HG03135 (cell line): ENCODE results near the gene ZNF677.
"Not testable (repeated sequence)": the region's sequence is repeated elsewhere in the genome, so short reads cannot be mapped to it uniquely, and the experiment has no call there.

Experiments used
- ATAC-seq: cut with Tn5 transposase; IDR thresholded peaks from one replicate; pipeline ENCODE4 v1.9.1; 2021; ENCODE audit warnings: mild to moderate bottlenecking, moderate library complexity; ENCODE audit not compliant: unreplicated experiment

ZNF677 gene

DNA sequence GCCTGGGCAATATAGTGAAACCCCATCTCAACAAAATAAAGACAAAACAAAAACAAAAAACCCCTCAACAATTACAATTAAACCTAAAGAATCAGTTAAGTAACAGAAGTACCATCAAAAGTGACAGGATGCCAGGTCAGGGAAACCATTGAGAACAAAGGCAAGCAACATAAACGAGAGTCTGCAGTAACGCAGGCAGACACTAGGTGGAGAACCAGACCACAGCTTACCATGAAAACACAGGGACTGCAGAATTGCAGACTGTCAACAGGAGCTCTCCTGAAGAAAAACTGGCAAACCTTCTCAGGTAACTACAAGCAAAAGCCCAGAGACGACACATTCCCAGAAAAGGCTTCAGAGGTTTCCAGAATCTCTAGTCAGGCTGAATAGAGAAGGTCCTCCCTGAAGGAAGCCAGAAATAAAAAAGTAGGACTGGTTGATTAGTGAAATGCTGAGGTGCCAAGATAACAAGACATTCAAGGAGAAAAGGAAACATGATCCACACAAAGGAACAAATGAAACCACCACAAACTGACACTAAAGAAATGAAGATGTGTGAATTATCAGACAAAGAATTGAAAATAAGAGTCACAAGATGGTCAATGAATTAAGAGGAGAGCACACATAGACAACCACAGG is 59.3 kb downstream of the ZNF677 start:
- ATAC-seq, result no peak

DNA sequence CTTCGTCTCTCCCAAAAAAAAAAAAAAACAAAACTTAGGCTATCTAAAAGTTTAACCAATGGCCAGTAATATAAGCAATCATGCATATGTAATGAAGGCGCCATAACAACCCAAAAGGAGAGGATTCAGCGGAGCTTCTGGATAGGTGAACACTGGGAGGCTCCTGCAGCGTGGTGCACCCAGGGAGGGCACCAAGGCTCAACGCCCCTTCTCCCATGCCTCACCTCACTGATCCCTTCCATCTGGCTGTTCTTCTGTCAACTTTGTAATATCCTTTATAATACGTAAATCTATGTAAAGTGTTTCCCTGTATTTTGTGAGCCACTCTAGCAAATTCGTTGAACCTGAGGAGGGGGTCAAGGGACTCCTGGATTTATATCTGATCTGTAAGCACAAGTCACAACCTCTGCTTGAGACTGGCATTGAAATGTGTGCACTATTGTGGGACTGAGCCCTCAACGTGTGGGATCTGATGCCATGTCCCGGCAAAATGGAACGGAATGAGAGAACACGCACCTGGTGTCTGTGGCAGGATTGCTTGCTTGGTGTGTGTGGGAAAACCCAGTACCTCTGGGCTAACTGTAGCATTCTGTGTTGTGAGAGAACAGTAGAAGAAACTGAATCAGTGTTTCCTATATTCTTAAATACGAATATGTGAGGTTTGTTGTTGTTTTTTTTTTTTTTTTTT is 61.0 kb downstream of the ZNF677 start:
- no peak for ATAC-seq

DNA sequence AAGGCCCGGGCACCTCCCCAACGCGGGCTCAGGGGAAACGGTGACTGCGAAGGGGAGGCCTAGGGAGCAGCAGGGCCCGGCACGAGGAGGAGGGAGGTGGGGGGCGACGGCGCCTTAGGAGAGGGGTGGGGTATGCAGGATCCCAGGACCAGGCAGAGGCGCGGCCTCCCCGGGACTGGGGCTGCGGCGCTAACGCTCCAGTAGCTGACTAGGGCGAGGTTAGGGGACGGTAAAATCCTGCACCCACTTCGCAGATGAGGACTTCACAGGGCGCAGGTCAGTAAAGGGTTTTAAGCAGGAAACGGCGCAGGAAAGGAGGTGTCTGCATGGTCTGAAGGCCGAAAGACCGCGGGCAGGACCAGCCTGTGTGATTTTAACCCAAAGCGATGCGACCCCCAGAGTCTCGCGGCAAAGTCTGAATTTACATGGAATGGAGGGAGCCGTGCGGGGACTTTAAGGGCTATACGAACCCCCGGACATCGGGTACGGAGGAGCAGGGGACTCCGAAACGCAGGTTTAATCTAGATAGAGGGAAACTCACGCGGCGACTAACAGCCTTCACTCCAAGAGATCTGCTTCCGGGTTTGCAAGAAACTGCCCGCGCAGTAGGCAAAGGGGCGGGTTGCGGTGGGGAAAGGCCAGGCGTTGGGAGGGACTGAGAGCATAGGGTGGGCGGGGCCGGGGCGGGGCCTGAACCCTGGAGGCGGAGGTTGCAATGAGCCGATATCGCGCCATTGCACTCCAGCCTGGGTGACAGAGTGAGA is 61.7 kb downstream of the ZNF677 start, which contains the start of gene ZNF665:
TSS of gene ZNF665 (minus strand) at position 588 of the 764 bp plus-strand sequence. CDS start 10,460 bp downstream, outside the sequence.
- ATAC-seq, result no peak

DNA sequence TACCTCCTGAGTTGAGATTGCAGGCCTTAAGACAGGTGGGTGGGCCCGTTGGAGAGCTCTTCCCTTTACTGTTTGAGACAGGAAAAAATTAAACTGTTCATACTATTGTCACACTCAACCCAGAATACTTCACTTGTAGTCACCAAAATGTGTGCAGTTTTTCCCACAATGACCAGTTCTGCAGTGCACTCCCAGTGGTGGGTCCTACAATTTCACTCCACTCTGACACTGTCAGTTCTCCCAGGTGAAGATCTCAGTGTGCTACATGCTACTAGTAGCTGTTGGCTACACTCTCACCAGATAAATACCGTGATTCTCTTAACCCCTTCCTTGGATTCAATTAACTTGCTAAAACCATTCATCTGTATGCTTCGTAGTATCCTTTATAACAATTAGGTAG is 64.4 kb downstream of the ZNF677 start:
- ATAC-seq, result no peak

DNA sequence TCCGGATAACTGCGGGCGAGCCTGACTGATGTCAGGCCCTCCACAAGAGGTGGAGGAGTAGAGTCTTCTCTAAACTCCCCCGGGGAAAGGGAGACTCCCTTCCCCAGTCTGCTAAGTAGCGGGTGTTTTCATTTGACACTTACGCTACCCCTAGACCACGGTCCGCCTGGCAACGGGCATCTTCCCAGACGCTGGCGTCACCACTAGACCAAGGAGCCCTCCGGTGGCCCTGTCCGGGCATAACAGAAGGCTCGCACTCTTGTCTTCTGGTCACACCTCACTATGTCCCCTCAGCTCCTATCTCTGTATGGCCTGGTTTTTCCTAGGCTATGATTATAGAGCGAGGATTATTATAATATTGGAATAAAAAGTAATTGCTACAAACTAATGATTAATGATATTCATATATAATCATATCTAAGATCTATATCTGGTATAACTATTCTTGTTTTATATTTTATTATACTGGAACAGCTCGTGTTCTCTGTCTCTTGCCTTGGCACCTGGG is 64.9 kb downstream of the ZNF677 start:
- not testable (repeated sequence) for ATAC-seq
